ENCODE data around the gene FAM163A.
A peak's percentile ranks its signal among the peaks of the same experiment; 100 is the strongest.
"Not testable (repeated sequence)": the region's sequence is repeated elsewhere in the genome, so short reads cannot be mapped to it uniquely, and the experiment has no call there.

FAM163A gene

GRCh38 chr1:179817789-179818188 lies 74.7 kb downstream of the FAM163A start:
- no peak for DNase-seq

GRCh38 chr1:179818260-179818659 lies 75.2 kb downstream of the FAM163A start:
- DNase-seq: no peak

GRCh38 chr1:179818743-179819173 lies 75.7 kb downstream of the FAM163A start:
- no peak for DNase-seq

- no peak for DNase-seq
These were observed 77.3 kb downstream of the FAM163A start for GRCh38 chr1:179820226-179820970.

- no peak for DNase-seq
These were observed 78.4 kb downstream of the FAM163A start for GRCh38 chr1:179821524-179821923.

GRCh38 chr1:179822065-179822464 lies 79.0 kb downstream of the FAM163A start:
- DNase-seq: no peak

- no peak for DNase-seq
These were observed 80.6 kb downstream of the FAM163A start for GRCh38 chr1:179823693-179824092.

GRCh38 chr1:179824265-179824664 lies 81.2 kb downstream of the FAM163A start:
- DNase-seq: no peak

- DNase-seq: no peak
These were observed 82.1 kb downstream of the FAM163A start for GRCh38 chr1:179825206-179825605.

GRCh38 chr1:179825798-179826460 lies 82.8 kb downstream of the FAM163A start:
- DNase-seq: no peak

GRCh38 chr1:179826626-179827280 lies 83.7 kb downstream of the FAM163A start:
- DNase-seq: no peak

GRCh38 chr1:179828554-179829110 lies 85.5 kb downstream of the FAM163A start:
- no peak for DNase-seq

GRCh38 chr1:179831225-179831624 lies 88.1 kb downstream of the FAM163A start:
- DNase-seq: peak; percentile 21

- no peak for DNase-seq
These were observed 89.0 kb downstream of the FAM163A start for GRCh38 chr1:179831852-179832699.

GRCh38 chr1:179836686-179837445 lies 93.8 kb downstream of the FAM163A start:
- DNase-seq: not testable (repeated sequence)

- DNase-seq: no peak
These were observed 97.0 kb downstream of the FAM163A start for GRCh38 chr1:179840107-179840506.

GRCh38 chr1:179848233-179848632 lies 105.1 kb downstream of the FAM163A start:
- no peak for DNase-seq

- no peak for DNase-seq
These were observed 110.0 kb downstream of the FAM163A start for GRCh38 chr1:179853102-179853501.

GRCh38 chr1:179855831-179856230 lies 112.7 kb downstream of the FAM163A start:
- DNase-seq: not testable (repeated sequence)

- DNase-seq: no peak
These were observed 113.2 kb downstream of the FAM163A start for GRCh38 chr1:179856296-179856695.

GRCh38 chr1:179857009-179857408 lies 113.9 kb downstream of the FAM163A start:
- DNase-seq: no peak

GRCh38 chr1:179860652-179861051 lies 117.6 kb downstream of the FAM163A start:
- no peak for DNase-seq

All from NCI-H748 treated with DMSO at 0.1 percent for 48 hours (cell line).